Measurements from ENCODE around the gene HNRNPUL1.

DNA sequence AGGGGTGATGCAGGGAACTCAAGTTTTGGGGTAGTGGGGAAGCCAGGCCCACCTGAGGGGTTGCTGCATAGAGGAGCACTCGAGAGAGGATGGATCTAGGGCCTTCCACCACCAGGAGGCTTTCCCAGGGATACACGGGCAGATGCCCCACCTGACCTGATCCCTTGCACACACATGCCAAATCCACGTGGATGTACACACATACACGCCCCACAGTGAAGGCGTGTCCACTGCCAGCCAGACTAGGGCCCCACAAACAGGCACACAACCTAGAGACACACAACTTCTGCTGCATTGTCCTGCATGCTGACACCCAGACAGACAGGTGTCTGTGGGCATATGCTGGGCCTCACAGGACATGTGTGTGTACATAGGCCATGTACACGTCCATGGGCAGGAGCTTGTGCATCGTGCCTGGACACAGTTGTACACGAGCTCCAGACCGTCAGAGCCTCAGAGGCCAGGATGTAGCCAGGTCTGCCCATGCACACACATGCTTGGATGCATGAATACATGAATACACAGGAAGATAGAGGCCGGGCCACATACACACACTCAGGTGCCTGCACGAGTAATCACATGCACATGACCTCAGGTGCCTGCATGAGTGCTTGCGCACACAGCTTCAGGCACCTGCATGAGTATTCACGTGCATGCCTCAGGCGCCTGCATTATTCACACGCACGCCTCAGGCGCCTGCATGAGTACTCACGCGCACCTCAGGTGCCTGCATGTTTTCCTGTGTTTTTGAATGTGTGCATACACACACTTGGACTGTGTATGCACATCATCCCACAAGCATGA lies 54.7 kb downstream of the HNRNPUL1 start:
- TF ChIP-seq, protein P1, sequence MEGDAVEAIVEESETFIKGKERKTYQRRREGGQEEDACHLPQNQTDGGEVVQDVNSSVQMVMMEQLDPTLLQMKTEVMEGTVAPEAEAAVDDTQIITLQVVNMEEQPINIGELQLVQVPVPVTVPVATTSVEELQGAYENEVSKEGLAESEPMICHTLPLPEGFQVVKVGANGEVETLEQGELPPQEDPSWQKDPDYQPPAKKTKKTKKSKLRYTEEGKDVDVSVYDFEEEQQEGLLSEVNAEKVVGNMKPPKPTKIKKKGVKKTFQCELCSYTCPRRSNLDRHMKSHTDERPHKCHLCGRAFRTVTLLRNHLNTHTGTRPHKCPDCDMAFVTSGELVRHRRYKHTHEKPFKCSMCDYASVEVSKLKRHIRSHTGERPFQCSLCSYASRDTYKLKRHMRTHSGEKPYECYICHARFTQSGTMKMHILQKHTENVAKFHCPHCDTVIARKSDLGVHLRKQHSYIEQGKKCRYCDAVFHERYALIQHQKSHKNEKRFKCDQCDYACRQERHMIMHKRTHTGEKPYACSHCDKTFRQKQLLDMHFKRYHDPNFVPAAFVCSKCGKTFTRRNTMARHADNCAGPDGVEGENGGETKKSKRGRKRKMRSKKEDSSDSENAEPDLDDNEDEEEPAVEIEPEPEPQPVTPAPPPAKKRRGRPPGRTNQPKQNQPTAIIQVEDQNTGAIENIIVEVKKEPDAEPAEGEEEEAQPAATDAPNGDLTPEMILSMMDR (IDR thresholded peaks at IDR 0.05) = no peak
- TF ChIP-seq POLR2A (IDR thresholded peaks at IDR 0.05) = no peak
